Uterus (tissue), 4 donors: Measurements from ENCODE around the gene IGF2BP2. TPM values are rescaled to one million over a fixed set of nuclear protein-coding genes. Genes with fewer than 3 reads are reported as not detected.

Source experiments
- DNase-seq, 2 donors: peaks; one replicate each; pipeline ENCODE4 v3.0.0-alpha.2; 2019 to 2020
- H3K27ac ChIP-seq, 2 donors: fragments of 200-600 bp; sonication (generic); 1 replicate in 1 of 2; 2 replicates in 1 of 2; pipeline ENCODE4 v1.5.1; 2016 to 2018
- H3K27me3 ChIP-seq, 2 donors: fragments of 200-600 bp; sonication (generic); one replicate each; pipeline ENCODE4 v1.5.1; 2018 to 2019; ENCODE audit warnings: control low read depth in 1 of 2
- H3K36me3 ChIP-seq, 2 donors: fragments of 200-600 bp; sonication (generic); one replicate each; pipeline ENCODE4 v1.5.1; 2019; ENCODE audit warnings: control low read depth in 1 of 2
- H3K4me1 ChIP-seq, 2 donors: fragments of 200-600 bp; sonication (generic); one replicate each; pipeline ENCODE4 v1.5.1; 2018 to 2019; ENCODE audit warnings: control low read depth in 1 of 2
- H3K4me3 ChIP-seq, 2 donors: fragments of 200-600 bp; sonication (generic); 1 replicate in 1 of 2; 2 replicates in 1 of 2; pipeline ENCODE4 v1.5.1; 2018 to 2019; ENCODE audit warnings: mild to moderate bottlenecking in 1 of 2
- H3K9me3 ChIP-seq, 2 donors: fragments of 200-600 bp; sonication (generic); one replicate each; pipeline ENCODE4 v1.5.1; 2019; ENCODE audit warnings: control low read depth in 1 of 2
- POLR2A ChIP-seq, 2 donors: fragments of 450-650 bp; IDR thresholded peaks; one replicate each; pipeline ENCODE4 v1.6.1; 2016; ENCODE audit warnings: antibody characterized with exemption in 2 of 2, mild to moderate bottlenecking in 1 of 2, moderate library complexity in 1 of 2
- intact Hi-C: fragments of 100-400 bp; cut with DNase I; formaldehyde crosslinking; loops from one replicate; pipeline ENCODE4 v1.15.1; 2023; ENCODE audit warnings: low total_unique reads
- total RNA-seq, 4 donors: library from RNA; depleted of rRNA in 3 of 4; stranded (reverse); fragments of >200 nt in 3 of 4; gene quantifications; one replicate each; pipeline versions ENCODE4 v1.1.0 to v1.2.4, GENCODE V29; 2014 to 2023
- TF ChIP-seq, protein P1 (sequence below), 4 experiments: fragments of 200-600 bp in 2 of 4; fragments of 450-650 bp in 2 of 4; sonication (generic) in 2 of 4; IDR thresholded peaks; one replicate each; pipeline ENCODE4 v1.5.1; 2016 to 2019; ENCODE audit warnings: antibody characterized with exemption in 4 of 4, mild to moderate bottlenecking in 2 of 4, moderate library complexity in 1 of 4
- donor health status: DM: yes; HTN: yes; CAD: no.

IGF2BP2 gene
- total RNA-seq, 4 donors from 2014 or later = 2.9 to 65.6 (median 13.1) TPM

DNA sequence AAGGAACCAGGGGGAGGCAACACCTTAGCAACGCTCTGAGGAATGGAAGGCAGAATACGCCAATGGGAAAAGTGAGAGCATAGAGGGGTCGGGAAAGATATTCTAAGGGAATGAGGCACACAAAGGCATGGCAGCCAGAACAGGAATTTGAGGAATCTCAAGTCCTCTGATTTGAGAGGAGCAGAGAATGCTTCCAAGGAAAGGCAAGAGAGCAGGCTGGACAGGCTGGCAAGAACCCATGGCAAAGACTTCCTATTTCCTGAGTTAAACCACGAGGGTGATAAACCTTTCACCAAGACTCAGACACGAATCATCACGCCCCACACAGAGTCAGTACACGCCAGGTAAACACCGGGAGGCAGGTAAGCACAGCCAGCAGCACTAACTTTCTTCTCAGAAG is 109.8 kb downstream of the IGF2BP2 start:
- no peaks in the 10 kb centered on the region for H3K27me3 ChIP-seq
- no peaks in the 10 kb centered on the region for H3K4me1 ChIP-seq
- TF ChIP-seq, protein P1, sequence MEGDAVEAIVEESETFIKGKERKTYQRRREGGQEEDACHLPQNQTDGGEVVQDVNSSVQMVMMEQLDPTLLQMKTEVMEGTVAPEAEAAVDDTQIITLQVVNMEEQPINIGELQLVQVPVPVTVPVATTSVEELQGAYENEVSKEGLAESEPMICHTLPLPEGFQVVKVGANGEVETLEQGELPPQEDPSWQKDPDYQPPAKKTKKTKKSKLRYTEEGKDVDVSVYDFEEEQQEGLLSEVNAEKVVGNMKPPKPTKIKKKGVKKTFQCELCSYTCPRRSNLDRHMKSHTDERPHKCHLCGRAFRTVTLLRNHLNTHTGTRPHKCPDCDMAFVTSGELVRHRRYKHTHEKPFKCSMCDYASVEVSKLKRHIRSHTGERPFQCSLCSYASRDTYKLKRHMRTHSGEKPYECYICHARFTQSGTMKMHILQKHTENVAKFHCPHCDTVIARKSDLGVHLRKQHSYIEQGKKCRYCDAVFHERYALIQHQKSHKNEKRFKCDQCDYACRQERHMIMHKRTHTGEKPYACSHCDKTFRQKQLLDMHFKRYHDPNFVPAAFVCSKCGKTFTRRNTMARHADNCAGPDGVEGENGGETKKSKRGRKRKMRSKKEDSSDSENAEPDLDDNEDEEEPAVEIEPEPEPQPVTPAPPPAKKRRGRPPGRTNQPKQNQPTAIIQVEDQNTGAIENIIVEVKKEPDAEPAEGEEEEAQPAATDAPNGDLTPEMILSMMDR (IDR thresholded peaks at IDR 0.05) = no peak
- no peak for TF ChIP-seq POLR2A (IDR thresholded peaks at IDR 0.05)
- no peaks in the 10 kb centered on the region for H3K9me3 ChIP-seq
- no peak overlapping the region for H3K4me3 ChIP-seq
- intact Hi-C loops = no loop called here
- H3K36me3 ChIP-seq = no peaks in the 10 kb centered on the region
- DNase-seq = no peak
- H3K27ac ChIP-seq = no peak overlapping the region

DNA sequence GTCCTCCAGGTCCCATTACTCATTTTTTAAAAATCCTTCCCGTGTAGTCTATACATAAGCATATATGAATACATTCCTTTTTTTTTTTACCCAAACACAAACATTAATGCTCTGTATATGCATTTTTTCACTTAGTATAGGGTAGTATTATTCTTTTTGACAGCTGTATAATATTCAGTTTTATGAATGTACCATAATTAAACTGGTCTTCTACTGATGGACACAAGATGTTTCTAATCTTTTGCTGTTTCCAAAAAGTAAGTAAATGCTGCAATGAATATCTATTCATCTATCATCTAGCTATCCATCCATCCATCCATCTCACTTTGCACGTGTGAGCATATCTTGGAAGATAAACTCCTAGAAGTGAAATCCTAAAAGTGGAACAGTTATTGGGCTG is 110.8 kb downstream of the IGF2BP2 start:
- Histone ChIP-seq H3K27me3 (no peaks in the 10 kb centered on the region), H3K9me3 (no peaks in the 10 kb centered on the region), H3K4me3 (no peak overlapping the region), H3K4me1 (no peaks in the 10 kb centered on the region), H3K27ac (no peak overlapping the region), H3K36me3 (no peaks in the 10 kb centered on the region)
- DNase-seq = no peak
- intact Hi-C loops = no loop called here
- TF ChIP-seq, protein P1 (IDR thresholded peaks at IDR 0.05) = no peak
- no peak for TF ChIP-seq POLR2A (IDR thresholded peaks at IDR 0.05)

DNA sequence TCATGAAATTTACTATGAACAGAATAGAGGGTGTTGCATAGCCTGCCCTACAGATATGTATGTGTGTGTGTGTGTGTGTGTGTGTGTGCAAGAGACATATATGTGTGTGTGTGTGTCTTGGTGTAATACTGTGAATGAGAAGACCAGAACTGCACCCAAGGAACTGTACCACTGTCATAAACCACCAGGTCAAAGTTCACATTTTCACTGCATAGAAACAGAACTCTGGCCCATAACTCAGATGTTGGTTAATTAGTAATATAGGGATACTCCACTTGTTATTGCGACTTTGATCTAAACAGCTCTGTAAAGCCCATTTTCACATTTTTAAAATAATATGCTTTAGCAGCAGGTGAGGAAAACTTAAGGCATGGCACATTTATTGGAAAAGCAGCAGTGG is 111.8 kb downstream of the IGF2BP2 start:
- Histone ChIP-seq H3K4me1 (no peaks in the 10 kb centered on the region), H3K27ac (no peak overlapping the region), H3K27me3 (no peaks in the 10 kb centered on the region), H3K36me3 (no peaks in the 10 kb centered on the region), H3K9me3 (no peaks in the 10 kb centered on the region), H3K4me3 (no peak overlapping the region)
- no peak for TF ChIP-seq POLR2A (IDR thresholded peaks at IDR 0.05)
- TF ChIP-seq, protein P1 (IDR thresholded peaks at IDR 0.05) = no peak
- no peak for DNase-seq
- intact Hi-C loops = no loop called here

DNA sequence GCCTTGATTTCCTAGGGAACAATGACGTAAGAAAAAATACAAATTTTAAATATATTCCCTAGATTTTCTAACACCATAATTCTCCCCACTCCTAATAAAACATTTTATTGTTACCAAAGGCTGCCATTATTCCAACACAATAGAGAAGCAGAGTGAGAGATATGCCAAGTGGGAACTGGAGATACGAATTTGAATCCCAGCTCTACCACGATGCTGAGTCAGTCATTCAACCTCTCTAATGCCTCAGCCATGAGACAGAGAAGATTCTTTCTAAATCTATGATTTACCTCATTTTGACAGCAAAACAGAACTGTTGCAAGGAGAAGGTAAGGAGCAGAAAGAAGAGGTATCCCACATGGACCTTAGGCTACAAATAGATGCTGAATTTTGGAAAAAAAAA is 112.5 kb downstream of the IGF2BP2 start:
- H3K9me3 ChIP-seq = no peaks in the 10 kb centered on the region
- DNase-seq = no peak
- intact Hi-C loops = no loop called here
- H3K4me1 ChIP-seq = no peaks in the 10 kb centered on the region
- H3K4me3 ChIP-seq = no peak overlapping the region
- TF ChIP-seq, protein P1 (IDR thresholded peaks at IDR 0.05) = no peak
- no peak for TF ChIP-seq POLR2A (IDR thresholded peaks at IDR 0.05)
- no peak overlapping the region for H3K27ac ChIP-seq
- no peaks in the 10 kb centered on the region for H3K27me3 ChIP-seq
- H3K36me3 ChIP-seq = no peaks in the 10 kb centered on the region

DNA sequence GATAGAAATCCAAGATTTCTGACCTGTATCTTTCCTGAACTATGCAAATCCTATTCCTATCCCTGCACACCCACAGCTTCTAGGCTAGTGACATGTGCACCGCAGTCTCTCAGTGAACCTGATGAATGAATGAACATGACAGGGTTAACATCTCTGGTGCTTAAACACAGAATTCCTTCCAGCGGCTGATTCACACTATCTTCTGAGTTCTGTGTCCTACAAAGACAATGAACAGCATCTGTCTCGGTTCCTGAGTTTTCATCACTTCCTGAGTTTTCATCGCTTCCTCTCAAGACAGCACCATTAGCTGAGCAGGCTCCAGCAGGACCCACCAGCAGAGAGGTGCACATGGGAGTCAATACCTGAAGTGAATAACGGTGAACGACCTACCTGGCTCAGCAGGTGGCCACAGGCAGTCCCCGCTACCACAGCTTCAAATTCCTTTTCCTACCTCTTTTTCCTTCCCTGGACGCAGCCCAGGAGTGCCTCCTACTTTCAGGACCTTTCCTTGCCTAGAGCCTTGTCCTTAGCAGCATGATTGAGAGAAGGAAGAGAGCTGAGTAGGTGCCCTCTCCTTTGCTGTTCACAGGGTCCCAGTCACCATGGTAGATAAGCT is 113.5 kb downstream of the IGF2BP2 start:
- H3K27ac ChIP-seq = no peak overlapping the region
- no peak for DNase-seq
- no peaks in the 10 kb centered on the region for H3K36me3 ChIP-seq
- H3K27me3 ChIP-seq = no peaks in the 10 kb centered on the region
- no peak overlapping the region for H3K4me3 ChIP-seq
- H3K9me3 ChIP-seq = no peaks in the 10 kb centered on the region
- intact Hi-C loops = no loop called here
- H3K4me1 ChIP-seq = no peaks in the 10 kb centered on the region
- no peak for TF ChIP-seq POLR2A (IDR thresholded peaks at IDR 0.05)
- TF ChIP-seq, protein P1 (IDR thresholded peaks at IDR 0.05) = no peak
